NT2/D1 (cell line): ENCODE measurements around the gene SESTD1.

Source experiments
- YY1 ChIP-seq: IDR thresholded peaks from 2 replicates; pipeline ENCODE4 v1.6.1; 2011; ENCODE audit not compliant: insufficient read length, insufficient read depth
- ZNF274 ChIP-seq: IDR thresholded peaks from 2 replicates; pipeline ENCODE4 v1.6.1; 2011; ENCODE audit warnings: mild to moderate bottlenecking, low read depth, low read length

DNA sequence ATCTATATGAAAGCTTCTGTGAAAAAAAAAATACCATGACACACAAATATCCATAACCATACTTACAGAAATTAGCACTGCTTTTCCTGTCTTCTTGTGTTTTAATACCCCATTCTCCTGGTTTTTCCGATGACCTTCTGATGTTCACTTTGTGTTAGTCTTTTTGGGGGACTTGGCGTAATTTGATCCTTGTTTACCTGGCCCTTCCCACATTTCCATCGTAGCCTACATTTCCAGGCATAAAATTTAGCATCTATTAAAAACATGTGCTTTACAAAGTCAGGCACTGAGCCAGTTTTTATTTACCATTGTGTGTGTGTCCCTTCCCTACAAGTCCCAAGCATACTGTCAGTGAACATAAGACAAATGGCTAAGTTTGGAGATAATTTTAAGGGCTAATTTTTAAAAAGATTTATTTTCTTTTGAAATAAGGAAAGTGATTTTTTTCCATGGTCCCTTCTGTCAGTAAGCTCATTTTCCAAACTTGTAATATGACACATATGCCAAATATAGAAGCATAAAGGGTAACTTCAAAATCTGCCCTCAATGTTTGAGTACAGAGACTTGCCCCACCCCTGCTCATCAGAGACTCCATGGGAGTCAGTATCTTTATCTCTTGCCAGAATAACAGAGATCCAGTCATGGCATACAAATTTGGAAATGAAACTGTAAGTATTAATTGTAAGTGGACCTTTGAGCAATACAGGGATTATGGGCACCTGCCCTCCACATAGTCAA lies 27.3 kb downstream of the SESTD1 start:
- no peak for TF ChIP-seq YY1
- no peak for TF ChIP-seq ZNF274
